ENCODE measurements around the gene ALPK1.

DNA sequence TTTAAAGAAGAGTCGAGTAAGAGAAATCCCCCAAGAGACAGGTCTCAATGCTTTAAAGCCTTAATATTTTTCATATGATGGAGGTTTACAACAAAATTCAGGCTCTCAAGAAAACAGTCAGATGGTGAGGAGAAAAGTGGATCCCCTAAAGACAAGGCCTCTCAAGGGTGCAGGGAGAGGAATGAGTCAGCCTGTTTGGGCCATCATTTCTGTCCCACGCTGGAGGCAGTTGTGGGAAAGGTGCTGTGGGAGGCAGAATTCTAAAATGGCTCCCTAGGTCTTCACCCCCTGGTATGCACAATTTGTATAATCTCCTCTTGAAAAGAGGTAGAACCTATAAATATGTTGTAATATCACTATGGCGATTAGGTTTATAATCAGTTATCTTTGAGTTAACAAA lies 6.8 kb upstream of the ALPK1 start:
- no peak for TF ChIP-seq POLR2A (IDR thresholded peaks at IDR 0.05)
- TF ChIP-seq, protein P1, sequence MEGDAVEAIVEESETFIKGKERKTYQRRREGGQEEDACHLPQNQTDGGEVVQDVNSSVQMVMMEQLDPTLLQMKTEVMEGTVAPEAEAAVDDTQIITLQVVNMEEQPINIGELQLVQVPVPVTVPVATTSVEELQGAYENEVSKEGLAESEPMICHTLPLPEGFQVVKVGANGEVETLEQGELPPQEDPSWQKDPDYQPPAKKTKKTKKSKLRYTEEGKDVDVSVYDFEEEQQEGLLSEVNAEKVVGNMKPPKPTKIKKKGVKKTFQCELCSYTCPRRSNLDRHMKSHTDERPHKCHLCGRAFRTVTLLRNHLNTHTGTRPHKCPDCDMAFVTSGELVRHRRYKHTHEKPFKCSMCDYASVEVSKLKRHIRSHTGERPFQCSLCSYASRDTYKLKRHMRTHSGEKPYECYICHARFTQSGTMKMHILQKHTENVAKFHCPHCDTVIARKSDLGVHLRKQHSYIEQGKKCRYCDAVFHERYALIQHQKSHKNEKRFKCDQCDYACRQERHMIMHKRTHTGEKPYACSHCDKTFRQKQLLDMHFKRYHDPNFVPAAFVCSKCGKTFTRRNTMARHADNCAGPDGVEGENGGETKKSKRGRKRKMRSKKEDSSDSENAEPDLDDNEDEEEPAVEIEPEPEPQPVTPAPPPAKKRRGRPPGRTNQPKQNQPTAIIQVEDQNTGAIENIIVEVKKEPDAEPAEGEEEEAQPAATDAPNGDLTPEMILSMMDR (IDR thresholded peaks at IDR 0.05) = no peak

Measured in tibial nerve (tissue), 3 donors.